Stimulated activated CD4-positive, alpha-beta T cell treated with anti-CD3 and anti-CD28 coated beads, Interleukin-1b, Interleukin-23, amount 100 ng/mL, for 4 hours (primary cell): ENCODE measurements around the gene TRAF2.
A peak's percentile ranks its signal among the peaks of the same experiment; 100 is the strongest.

ENCODE experiments used
- DNase-seq, 2 donors: peaks; one replicate each; pipeline ENCODE4 v3.0.0-alpha.2; 2020; ENCODE audit warnings: low read depth in 2 of 2

The TRAF2 gene

GRCh38 chr9:136937186-136938001 lies 51.1 kb downstream of the TRAF2 start:
- no peak for DNase-seq

- no peak for DNase-seq
Observed at GRCh38 chr9:136939431-136939995, 53.2 kb downstream of the TRAF2 start.

- no peak for DNase-seq
Observed at GRCh38 chr9:136939996-136940525, 53.7 kb downstream of the TRAF2 start.

GRCh38 chr9:136940526-136941230 lies 54.4 kb downstream of the TRAF2 start:
- DNase-seq = no peak

GRCh38 chr9:136941231-136942111 lies 55.2 kb downstream of the TRAF2 start:
- DNase-seq = no peak

GRCh38 chr9:136942112-136942880 lies 56.0 kb downstream of the TRAF2 start:
- DNase-seq = no peak

GRCh38 chr9:136942881-136943230 lies 56.5 kb downstream of the TRAF2 start:
- no peak for DNase-seq

- DNase-seq = peak in 1 of 2 donors; percentile 17
Observed at GRCh38 chr9:136943291-136944211, 57.2 kb downstream of the TRAF2 start.

- no peak for DNase-seq
Observed at GRCh38 chr9:136944212-136944518, 57.8 kb downstream of the TRAF2 start.

- peak; percentile 93 to 94 for DNase-seq
Observed at GRCh38 chr9:136944519-136945332, 58.4 kb downstream of the TRAF2 start, which contains the start of the genes C8G and FBXW5. C8G (plus strand) TSS chr9:136945243; CDS start chr9:136945321, 78 bp downstream. FBXW5 (minus strand) TSS chr9:136944738; CDS start chr9:136944083, 655 bp downstream.

GRCh38 chr9:136945333-136946227 lies 59.3 kb downstream of the TRAF2 start:
- DNase-seq = no peak

- DNase-seq = no peak
Observed at GRCh38 chr9:136946228-136947027, 60.1 kb downstream of the TRAF2 start.

GRCh38 chr9:136947028-136947891 lies 60.9 kb downstream of the TRAF2 start:
- DNase-seq = no peak

- no peak for DNase-seq
Observed at GRCh38 chr9:136947955-136948510, 61.7 kb downstream of the TRAF2 start.

GRCh38 chr9:136949239-136949816 lies 63.0 kb downstream of the TRAF2 start:
- no peak for DNase-seq
